ENCODE measurements around the gene KCNE1.

The KCNE1 gene

GRCh38 chr21:34535886-34536285 is 23.9 kb upstream of the KCNE1 start:
- no peak for DNase-seq (ENCODE audit: low spot score)

GRCh38 chr21:34534522-34534921 is 22.5 kb upstream of the KCNE1 start:
- DNase-seq (ENCODE audit: low spot score): no peak

- DNase-seq (ENCODE audit: low spot score): no peak
Measured at GRCh38 chr21:34533938-34534337, 21.9 kb upstream of the KCNE1 start.

- DNase-seq (ENCODE audit: low spot score): no peak
Measured at GRCh38 chr21:34531399-34531798, 19.4 kb upstream of the KCNE1 start.

GRCh38 chr21:34530261-34530660 is 18.3 kb upstream of the KCNE1 start:
- DNase-seq (ENCODE audit: low spot score): no peak

GRCh38 chr21:34528131-34528561 is 16.1 kb upstream of the KCNE1 start:
- no peak for DNase-seq (ENCODE audit: low spot score)

- DNase-seq (ENCODE audit: low spot score): peak; percentile 94
Measured at GRCh38 chr21:34526618-34527290, 14.7 kb upstream of the KCNE1 start.

- DNase-seq (ENCODE audit: low spot score): no peak
Measured at GRCh38 chr21:34526241-34526617, 14.2 kb upstream of the KCNE1 start.

GRCh38 chr21:34524646-34525601 is 12.9 kb upstream of the KCNE1 start:
- no peak for DNase-seq (ENCODE audit: low spot score)

GRCh38 chr21:34523019-34523555 is 11.1 kb upstream of the KCNE1 start:
- no peak for DNase-seq (ENCODE audit: low spot score)

- no peak for DNase-seq (ENCODE audit: low spot score)
Measured at GRCh38 chr21:34522284-34522683, 10.3 kb upstream of the KCNE1 start.

GRCh38 chr21:34521561-34521960 is 9.6 kb upstream of the KCNE1 start:
- no peak for DNase-seq (ENCODE audit: low spot score)

GRCh38 chr21:34520764-34521508 is 8.9 kb upstream of the KCNE1 start:
- no peak for DNase-seq (ENCODE audit: low spot score)

- no peak for DNase-seq (ENCODE audit: low spot score)
Measured at GRCh38 chr21:34520281-34520680, 8.3 kb upstream of the KCNE1 start.

GRCh38 chr21:34519694-34520093 is 7.7 kb upstream of the KCNE1 start:
- no peak for DNase-seq (ENCODE audit: low spot score)

GRCh38 chr21:34519016-34519415 is 7.0 kb upstream of the KCNE1 start:
- DNase-seq (ENCODE audit: low spot score): no peak

- DNase-seq (ENCODE audit: low spot score): no peak
Measured at GRCh38 chr21:34518301-34518700, 6.3 kb upstream of the KCNE1 start.

- DNase-seq (ENCODE audit: low spot score): no peak
Measured at GRCh38 chr21:34517491-34518245, 5.7 kb upstream of the KCNE1 start.

- DNase-seq (ENCODE audit: low spot score): no peak
Measured at GRCh38 chr21:34517039-34517438, 5.0 kb upstream of the KCNE1 start.

GRCh38 chr21:34514576-34515115 is 2.6 kb upstream of the KCNE1 start:
- DNase-seq (ENCODE audit: low spot score): no peak

GRCh38 chr21:34513129-34513675 is 1.2 kb upstream of the KCNE1 start:
- DNase-seq (ENCODE audit: low spot score): no peak

All from LoVo (cell line).